22Rv1 (cell line): ENCODE results near the gene GSTM5.

Experiments
- CTCF ChIP-seq: fragments of 450-650 bp; IDR thresholded peaks from 2 replicates; pipeline ENCODE4 v1.5.1; 2017; ENCODE audit warnings: mild to moderate bottlenecking
- ZFX ChIP-seq: fragments of 450-650 bp; IDR thresholded peaks from 2 replicates; pipeline ENCODE4 v1.6.1; 2017; ENCODE audit warnings: antibody characterized with exemption, borderline replicate concordance

GRCh38 chr1:109722908-109723691 is 11.0 kb downstream of the GSTM5 start:
- TF ChIP-seq CTCF, result no peak
- TF ChIP-seq ZFX, result no peak
